ENCODE results near the gene ODAD3. TPM values are rescaled to one million over a fixed set of nuclear protein-coding genes. Genes with fewer than 3 reads are reported as not detected.

The ODAD3 gene
- total and polyA plus RNA-seq, 12 donors, result 0.17 to 2.2 (median 0.37) TPM; not detected in 1

- Histone ChIP-seq H3K27me3 (peaks cover 0 to 24% (median 9%) of the 10 kb centered on the region in 7 donors), H3K4me1 (peaks cover 17 to 53% (median 35%) of the 10 kb centered on the region in 9 donors), H3K9me3 (no peaks in the 10 kb centered on the region), H3K4me3 (peak overlapping the region; percentile 41 to 63 (median 56)), H3K27ac (peak overlapping the region in 6 of 10 donors; percentile 43 to 69 (median 61)), H3K36me3 (peaks cover 0 to 2% (median 0%) of the 10 kb centered on the region in 9 donors)
- no peak for DNase-seq
- intact Hi-C loops (cut with DNase I), result loop anchor here in 8 of 10 donors (5.0 to 10.0 kb wide), 6 partner anchors 39 to 99 kb away; partner anchors contain the start of genes ODAD3 (in 6 of the 8), PRKCSH (in 6 of the 8), ELAVL3 (in 1 of the 8) and TSPAN16 (in 1 of the 8)
- no peak for TF ChIP-seq CTCF (IDR thresholded peaks at IDR 0.05)
- peak in 1 of 8 donors; percentile 9 for ATAC-seq
- 2% methylated on average over 9 of the region's 9 CpGs for WGBS, 2 donors
These were observed 51.2 kb downstream of the ODAD3 start for GRCh38 chr19:11383706-11384048.

GRCh38 chr19:11382898-11383705 lies 51.8 kb downstream of the ODAD3 start:
- intact Hi-C loops (cut with DNase I), result loop anchor here in 8 of 10 donors (5.0 to 10.0 kb wide), 6 partner anchors 39 to 99 kb away; partner anchors contain the start of genes ODAD3 (in 6 of the 8), PRKCSH (in 6 of the 8), ELAVL3 (in 1 of the 8) and TSPAN16 (in 1 of the 8)
- H3K4me1 ChIP-seq, result peaks cover 17 to 58% (median 35%) of the 10 kb centered on the region in 9 donors

DNA sequence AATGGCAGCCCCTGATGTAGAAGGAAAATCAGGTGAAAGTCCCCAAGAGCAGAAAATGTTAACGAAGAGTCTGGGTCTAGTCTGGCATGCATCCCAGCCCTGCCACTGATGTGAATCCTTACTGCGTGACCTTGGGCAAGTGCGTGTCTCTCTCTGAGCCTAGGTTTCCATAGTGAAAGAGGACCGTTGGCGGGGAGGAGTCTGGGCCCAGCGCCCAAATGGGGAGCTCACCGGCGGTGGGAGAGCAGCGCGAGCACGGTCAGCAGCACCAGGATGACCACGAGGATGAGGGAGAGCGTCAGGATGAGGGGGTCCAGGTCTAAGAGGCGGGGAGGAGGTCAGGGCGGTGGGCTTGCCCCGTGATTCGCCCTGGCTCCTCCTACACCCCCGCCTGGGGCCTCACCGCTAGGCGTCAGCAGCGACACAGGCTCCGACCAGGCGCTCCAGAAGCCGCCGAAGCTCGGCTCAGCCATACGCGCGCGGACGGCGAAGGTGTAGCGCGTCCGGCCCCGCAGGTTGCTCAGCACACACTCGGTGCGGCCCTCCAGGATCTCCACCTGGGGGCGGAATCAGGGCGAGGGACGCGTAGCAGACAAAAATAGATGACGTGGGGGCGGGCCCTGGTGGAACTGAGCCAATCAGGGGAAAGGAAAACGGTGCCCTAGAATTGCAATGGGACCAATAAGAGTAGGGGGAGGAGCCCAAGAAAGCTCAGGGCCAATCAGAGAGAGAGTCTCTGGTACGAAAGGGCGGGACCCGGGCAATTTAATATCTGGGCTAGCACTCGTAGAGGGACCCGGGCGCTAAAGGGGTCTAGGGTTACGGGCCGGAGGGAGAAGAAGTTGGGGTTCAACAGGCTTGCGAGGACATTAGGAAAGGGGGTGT lies 54.0 kb downstream of the ODAD3 start:
- Histone ChIP-seq H3K9me3 (no peaks in the 10 kb centered on the region), H3K27me3 (peaks cover 0 to 24% (median 9%) of the 10 kb centered on the region in 7 donors), H3K4me1 (peaks cover 20 to 71% (median 52%) of the 10 kb centered on the region in 9 donors), H3K27ac (peak overlapping the region; percentile 47 to 87 (median 80)), H3K4me3 (peak overlapping the region; percentile 36 to 87 (median 65)), H3K36me3 (peaks cover 0 to 13% (median 0%) of the 10 kb centered on the region in 9 donors)
- 2 to 3% methylated on average over 54 of the region's 54 CpGs for WGBS, 2 donors
- intact Hi-C loops (cut with DNase I), result loop anchor here in 8 of 10 donors (1.0 to 10.0 kb wide), 7 partner anchors 41 to 101 kb away; partner anchors contain the start of genes ODAD3 (in 6 of the 8), PRKCSH (in 6 of the 8), ELAVL3 (in 1 of the 8) and RAB3D (in 1 of the 8)
- ATAC-seq (peak; percentile 88 to 94 (median 92)), DNase-seq (peak; percentile 93 to 97)
- peak; percentile 60 to 89 (median 77) for TF ChIP-seq CTCF (IDR thresholded peaks at IDR 0.05)

More at GRCh38 chr19:11382898-11383705, 51.8 kb downstream of the ODAD3 start:
- ATAC-seq (peak in 3 of 8 donors; percentile 4 to 25 (median 18)), DNase-seq (peak; percentile 45 to 58)
- H3K27me3 ChIP-seq, result peaks cover 0 to 24% (median 9%) of the 10 kb centered on the region in 7 donors
- peak; percentile 37 to 80 (median 64) for TF ChIP-seq CTCF (IDR thresholded peaks at IDR 0.05)
- no peaks in the 10 kb centered on the region for H3K9me3 ChIP-seq
- H3K27ac ChIP-seq, result peak overlapping the region in 2 of 10 donors; percentile 46 to 67
- H3K4me3 ChIP-seq, result peak overlapping the region; percentile 41 to 63 (median 56)
- 1 to 2% methylated on average over 65 of the region's 65 CpGs for WGBS, 2 donors
- H3K36me3 ChIP-seq, result peaks cover 0 to 8% (median 0%) of the 10 kb centered on the region in 9 donors

Data from heart right ventricle (tissue), 16 donors.